Heart left ventricle (tissue), 16 donors: Measurements from ENCODE around the gene KRTAP10-7. TPM values are rescaled to one million over a fixed set of nuclear protein-coding genes. Genes with fewer than 3 reads are reported as not detected.
"Not testable (repeated sequence)": the region's sequence is repeated elsewhere in the genome, so short reads cannot be mapped to it uniquely, and the experiment has no call there.

ENCODE experiments used
- ATAC-seq, 4 donors: fragments of 200-7000 bp; cut with Tn5 transposase; one replicate each; pipeline ENCODE4 v1.9.1; 2020 to 2022; ENCODE audit warnings: moderate library complexity in 4 of 4, mild to moderate bottlenecking in 3 of 4, moderate number of reproducible peaks in 1 of 4
- DNase-seq, 5 donors: peaks; one replicate each; pipeline ENCODE4 v3.0.0-alpha.2; 2020
- H3K27ac ChIP-seq, 12 donors: fragments of 200-600 bp; sonication (generic) in 4 of 12; one replicate each; pipeline versions ENCODE4 v1.5.0 to v1.8.0; 2016 to 2022; ENCODE audit warnings: mild to moderate bottlenecking in 2 of 12
- H3K27me3 ChIP-seq, 9 donors: fragments of 200-600 bp; sonication (generic) in 2 of 9; one replicate each; pipeline versions ENCODE4 v1.5.1 to v1.8.0; 2016 to 2022; ENCODE audit warnings: mild to moderate bottlenecking in 3 of 9
- H3K36me3 ChIP-seq, 9 donors: fragments of 200-600 bp; sonication (generic) in 2 of 9; one replicate each; pipeline versions ENCODE4 v1.5.0 to v1.8.0; 2018 to 2022; ENCODE audit warnings: mild to moderate bottlenecking in 2 of 9
- H3K4me1 ChIP-seq, 12 donors: fragments of 200-600 bp; sonication (generic) in 4 of 12; one replicate each; pipeline versions ENCODE4 v1.5.0 to v1.8.0; 2016 to 2022; ENCODE audit warnings: mild to moderate bottlenecking in 3 of 12
- H3K4me3 ChIP-seq, 12 donors: fragments of 200-600 bp; sonication (generic) in 4 of 12; one replicate each; pipeline versions ENCODE4 v1.5.0 to v1.8.0; 2017 to 2022; ENCODE audit warnings: mild to moderate bottlenecking in 9 of 12, moderate library complexity in 4 of 12
- H3K9me3 ChIP-seq, 12 donors: fragments of 200-600 bp; sonication (generic) in 4 of 12; one replicate each; pipeline versions ENCODE4 v1.5.0 to v1.8.0; 2016 to 2022; ENCODE audit warnings: mild to moderate bottlenecking in 1 of 12
- CTCF ChIP-seq, 12 donors: fragments of 200-600 bp; sonication (generic) in 4 of 12; IDR thresholded peaks; one replicate each; pipeline versions ENCODE4 v1.5.0 to v1.8.0; 2018 to 2022; ENCODE audit warnings: antibody characterized with exemption in 12 of 12, mild to moderate bottlenecking in 5 of 12
- POLR2A ChIP-seq, 2 donors: fragments of 450-650 bp; IDR thresholded peaks; one replicate each; pipeline ENCODE4 v1.6.1; 2017; ENCODE audit warnings: antibody characterized with exemption in 2 of 2, mild to moderate bottlenecking in 2 of 2, moderate library complexity in 2 of 2
- WGBS, 4 donors: extraction: QIAGEN DNeasy Blood & Tissue Kit in 2 of 4; methylation state at CpG; one replicate each; pipeline versions ENCODE4 v1.1.5 to v1.1.7; 2013 to 2018; 5-methylcytosine and 5-hydroxymethylcytosine counted together
- intact Hi-C, 10 donors: fragments of 100-400 bp; cut with DNase I; formaldehyde crosslinking; loops; one replicate each; pipeline versions ENCODE4 v1.11.1 to v1.14.2; 2022
- long read RNA-seq, 3 donors: library from polyadenylated mRNA; unstranded; transcript quantifications; one replicate each; pipeline ENCODE4 v2.0.0, GENCODE V29; 2020 to 2021
- polyA plus RNA-seq, 2 donors: library from polyadenylated mRNA; stranded (reverse); fragments of 200-250 nt; gene quantifications; one replicate each; pipeline ENCODE4 v1.2.3, GENCODE V29; 2013
- total RNA-seq, 9 donors: library from RNA; depleted of rRNA in 2 of 9; stranded (reverse); fragments of >200 nt in 2 of 9; fragmentation: NEBNext Ultra II Directional in 3 of 9; extraction: Animal tissue kit (Norgen Biotek cat#: 25700) in 3 of 9; gene quantifications; one replicate each; pipeline versions ENCODE4 v1.1.0 to v1.2.4, GENCODE V29; 2016 to 2023
- donor health status: ischemic (EF 13 %, LVEDD 7.1; RV severe dilation, severe dysfunction).
- donor health status: healthy with polysubstance abuse.
- donor health status: DM: no; HTN: yes; CAD: no.
- donor health status: DM: no; HTN: no; CAD: no.
- donor health status: ischemic (EF 25% LVEDD 6.9; RV normal size, moderate dysfunction).
- donor health status: ischemic (EF 25% LVEDD 5.7; RV mildly dilated, moderate dysfunction).
- donor health status: healthy.
- donor health status: DM: yes; HTN: yes; CAD: no.
- donor health status: ischemic (EF 35%, LVEDD 5.7; RV mildly dilated, moderate dysfunction).
- donor health status: nonischemic (EF 11% LVEDD 7.7; RV severe dilation, severe dysfunction).
- donor health status: DM: yes; HTN: yes; CAD: no.
- donor health status: PGD.
- donor health status: ischemic (EF 29% LVEDD 5.4; RV normal size, mild dysfunction).
- donor health status: nonischemic (EF 23%, LVEDD 6.1; RV moderate dilation, normal function).

KRTAP10-7 gene, protein sequence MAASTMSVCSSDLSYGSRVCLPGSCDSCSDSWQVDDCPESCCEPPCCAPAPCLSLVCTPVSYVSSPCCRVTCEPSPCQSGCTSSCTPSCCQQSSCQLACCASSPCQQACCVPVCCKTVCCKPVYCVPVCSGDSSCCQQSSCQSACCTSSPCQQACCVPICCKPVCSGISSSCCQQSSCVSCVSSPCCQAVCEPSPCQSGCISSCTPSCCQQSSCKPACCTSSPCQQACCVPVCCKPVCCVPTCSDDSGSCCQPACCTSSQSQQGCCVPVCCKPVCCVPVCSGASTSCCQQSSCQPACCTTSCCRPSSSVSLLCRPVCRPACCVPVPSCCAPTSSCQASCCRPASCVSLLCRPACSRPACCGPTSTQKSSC
- total RNA-seq: not detected
- polyA plus RNA-seq: not detected
- long read RNA-seq, donor 1: 0 reads
- long read RNA-seq, donor 2: 0 reads
- long read RNA-seq, donor 3: 0 reads

DNA sequence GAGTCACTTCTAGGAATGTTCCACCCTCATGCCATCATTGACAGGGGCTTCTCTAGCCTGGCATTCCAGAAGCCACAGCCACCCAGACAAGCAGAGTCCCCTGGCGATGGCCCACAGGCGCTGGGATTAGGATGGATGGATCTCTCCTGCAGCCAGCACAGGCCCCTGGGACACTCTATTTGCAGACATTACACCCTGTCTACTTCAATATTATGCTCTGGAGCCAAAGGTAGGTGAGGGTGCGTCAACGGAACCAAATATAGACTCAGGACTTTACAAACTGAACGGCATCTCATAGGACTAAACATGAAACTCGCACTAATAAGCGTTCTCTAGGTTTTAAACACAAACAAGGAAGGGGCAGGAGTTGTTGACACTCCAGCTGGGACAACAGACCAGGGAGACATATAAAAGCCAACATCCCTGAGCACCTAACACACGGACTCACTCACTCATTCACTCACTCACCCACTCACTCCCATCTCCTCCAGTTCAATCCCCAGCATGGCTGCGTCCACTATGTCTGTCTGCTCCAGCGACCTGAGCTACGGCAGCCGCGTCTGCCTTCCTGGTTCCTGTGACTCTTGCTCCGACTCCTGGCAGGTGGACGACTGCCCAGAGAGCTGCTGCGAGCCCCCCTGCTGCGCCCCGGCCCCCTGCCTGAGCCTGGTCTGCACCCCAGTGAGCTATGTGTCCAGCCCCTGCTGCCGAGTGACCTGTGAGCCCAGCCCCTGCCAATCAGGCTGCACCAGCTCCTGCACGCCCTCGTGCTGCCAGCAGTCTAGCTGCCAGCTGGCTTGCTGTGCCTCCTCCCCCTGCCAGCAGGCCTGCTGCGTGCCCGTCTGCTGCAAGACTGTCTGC, at the start of gene KRTAP10-7:
Gene KRTAP10-7 (plus strand): TSS at position 480 of the 861 bp plus-strand sequence. CDS start 25 bp downstream, at position 505.
- H3K27me3 ChIP-seq: peaks cover 0 to 24% (median 0%) of the 10 kb centered on the region in 9 donors
- ATAC-seq: peak in 2 of 4 donors; percentile 31 to 66

GRCh38 chr21:44550807-44551206, 49.6 kb upstream of the KRTAP10-7 start:
- no peak overlapping the region for H3K4me3 ChIP-seq
- DNase-seq: peak in 2 of 5 donors; percentile 9 to 19
- no peak for ATAC-seq
- H3K36me3 ChIP-seq: no peaks in the 10 kb centered on the region
- no peaks in the 10 kb centered on the region for H3K4me1 ChIP-seq
- peaks cover 0 to 45% (median 5%) of the 10 kb centered on the region in 9 donors for H3K27me3 ChIP-seq
- 68 to 80% (median 73%) methylated on average over 4 to 10 of the region's 10 CpGs for WGBS, 4 donors
- H3K27ac ChIP-seq: no peak overlapping the region
- TF ChIP-seq POLR2A (IDR thresholded peaks at IDR 0.05): no peak
- TF ChIP-seq CTCF (IDR thresholded peaks at IDR 0.05): no peak
- intact Hi-C loops: no loop called here
- peaks cover 0 to 22% (median 3%) of the 10 kb centered on the region in 12 donors for H3K9me3 ChIP-seq

More for the DNA sequence above, at the start of gene KRTAP10-7:
- intact Hi-C loops, DNase-seq, H3K9me3 ChIP-seq, H3K4me3 ChIP-seq, H3K36me3 ChIP-seq, H3K27ac ChIP-seq, H3K4me1 ChIP-seq: not testable (repeated sequence)
- WGBS, 4 donors: 66 to 83% (median 75%) methylated on average over 14 to 23 of the region's 23 CpGs

- H3K27ac ChIP-seq: no peak within 1 kb of the TSS
- H3K4me3 ChIP-seq: no peak within 1 kb of the TSS
- no peak for ATAC-seq
- peaks cover 0 to 16% (median under 1%) of the 10 kb centered on the region in 12 donors for H3K9me3 ChIP-seq
- 54 to 82% (median 63%) methylated on average over 17 of the region's 17 CpGs for WGBS, 4 donors
- intact Hi-C loops: no loop called here
- no peak for TF ChIP-seq CTCF (IDR thresholded peaks at IDR 0.05)
- no peak for TF ChIP-seq POLR2A (IDR thresholded peaks at IDR 0.05)
- H3K36me3 ChIP-seq: no peaks in the 10 kb centered on the region
- DNase-seq: peak in 2 of 5 donors; percentile 6 to 20
- H3K4me1 ChIP-seq: no peaks in the 10 kb centered on the region
- H3K27me3 ChIP-seq: peaks cover 0 to 51% (median 8%) of the 10 kb centered on the region in 9 donors
Observed at GRCh38 chr21:44551340-44551961, 48.9 kb upstream of the KRTAP10-7 start, which contains the start of gene KRTAP10-2. Gene KRTAP10-2, minus strand, starts transcription at chr21:44551505. Its CDS starts 47 bp downstream, at chr21:44551458.

GRCh38 chr21:44552136-44552535, 48.3 kb upstream of the KRTAP10-7 start:
- Histone ChIP-seq H3K36me3 (no peaks in the 10 kb centered on the region), H3K27me3 (peaks cover 0 to 56% (median 10%) of the 10 kb centered on the region in 9 donors), H3K4me3 (no peak overlapping the region), H3K4me1 (no peaks in the 10 kb centered on the region), H3K27ac (no peak overlapping the region), H3K9me3 (peaks cover 0 to 9% (median 0%) of the 10 kb centered on the region in 12 donors)
- intact Hi-C loops: no loop called here
- DNase-seq (peak in 2 of 5 donors; percentile 8 to 15), ATAC-seq (no peak)
- TF ChIP-seq POLR2A (IDR thresholded peaks at IDR 0.05) (no peak), CTCF (IDR thresholded peaks at IDR 0.05) (no peak)
- 86 to 95% (median 90%) methylated on average over 5 to 6 of the region's 6 CpGs for WGBS, 4 donors
